ENCODE measurements around the gene NPAT. TPM values are rescaled to one million over a fixed set of nuclear protein-coding genes. Genes with fewer than 3 reads are reported as not detected.

The NPAT gene
- total and polyA plus RNA-seq, 11 donors: 1.8 to 12.3 (median 8.1) TPM

GRCh38 chr11:108213784-108214183 lies 8.7 kb downstream of the NPAT start:
- intact Hi-C loops (cut with DNase I): no loop called here
- H3K27ac ChIP-seq: no peak overlapping the region
- 47 to 98% (median 59%) methylated on average over 2 of the region's 2 CpGs for WGBS, 4 donors
- TF ChIP-seq CTCF (IDR thresholded peaks at IDR 0.05): no peak
- TF ChIP-seq POLR2A (IDR thresholded peaks at IDR 0.05): no peak
- H3K36me3 ChIP-seq: peaks cover 0 to 44% (median 24%) of the 10 kb centered on the region in 9 donors
- DNase-seq (no peak), ATAC-seq (no peak)
- H3K27me3 ChIP-seq: no peaks in the 10 kb centered on the region
- peaks cover 0 to 7% (median 0%) of the 10 kb centered on the region in 12 donors for H3K9me3 ChIP-seq
- H3K4me3 ChIP-seq: no peak overlapping the region
- peaks cover 0 to 18% (median 0%) of the 10 kb centered on the region in 12 donors for H3K4me1 ChIP-seq

GRCh38 chr11:108210441-108210840 lies 12.0 kb downstream of the NPAT start:
- H3K27ac ChIP-seq: no peak overlapping the region
- DNase-seq: no peak
- H3K9me3 ChIP-seq: peaks cover 0 to 7% (median 0%) of the 10 kb centered on the region in 12 donors
- no peak for ATAC-seq
- no peaks in the 10 kb centered on the region for H3K27me3 ChIP-seq
- H3K36me3 ChIP-seq: peaks cover 0 to 74% (median 47%) of the 10 kb centered on the region in 9 donors
- no peak overlapping the region for H3K4me3 ChIP-seq
- intact Hi-C loops (cut with DNase I): no loop called here
- no peaks in the 10 kb centered on the region for H3K4me1 ChIP-seq
- 97 to 100% (median 97%) methylated on average over 1 of the region's 1 CpG for WGBS, 4 donors
- TF ChIP-seq POLR2A (IDR thresholded peaks at IDR 0.05) (no peak), CTCF (IDR thresholded peaks at IDR 0.05) (no peak)

GRCh38 chr11:108207683-108208060 lies 14.8 kb downstream of the NPAT start:
- Histone ChIP-seq H3K27me3 (no peaks in the 10 kb centered on the region), H3K4me3 (no peak overlapping the region), H3K9me3 (peaks cover 0 to 20% (median 0%) of the 10 kb centered on the region in 12 donors), H3K27ac (no peak overlapping the region), H3K4me1 (peaks cover 0 to 7% (median 0%) of the 10 kb centered on the region in 12 donors), H3K36me3 (peaks cover 0 to 78% (median 47%) of the 10 kb centered on the region in 9 donors)
- 89 to 98% (median 96%) methylated on average over 3 to 6 of the region's 6 CpGs for WGBS, 4 donors
- DNase-seq (no peak), ATAC-seq (no peak)
- TF ChIP-seq POLR2A (IDR thresholded peaks at IDR 0.05) (no peak), CTCF (IDR thresholded peaks at IDR 0.05) (no peak)
- intact Hi-C loops (cut with DNase I): no loop called here

- Histone ChIP-seq H3K9me3 (peaks cover 0 to 20% (median 0%) of the 10 kb centered on the region in 12 donors), H3K4me1 (peaks cover 0 to 7% (median 0%) of the 10 kb centered on the region in 12 donors)
- 71 to 99% (median 83%) methylated on average over 3 to 8 of the region's 8 CpGs for WGBS, 4 donors
Measured at GRCh38 chr11:108206969-108207682, 15.3 kb downstream of the NPAT start.

More at GRCh38 chr11:108206969-108207682, 15.3 kb downstream of the NPAT start:
- Histone ChIP-seq H3K4me3 (no peak overlapping the region), H3K27ac (no peak overlapping the region), H3K36me3 (peaks cover 0 to 73% (median 41%) of the 10 kb centered on the region in 9 donors), H3K27me3 (no peaks in the 10 kb centered on the region)
- DNase-seq (no peak), ATAC-seq (peak in 1 of 4 donors; percentile 41)
- TF ChIP-seq POLR2A (IDR thresholded peaks at IDR 0.05): no peak
- no peak for TF ChIP-seq CTCF (IDR thresholded peaks at IDR 0.05)
- intact Hi-C loops (cut with DNase I): no loop called here

All from heart left ventricle (tissue), 16 donors.